Mammary epithelial cell (primary cell): Measurements from ENCODE around the gene RSPH9.

Source experiments
- EZH2 ChIP-seq: IDR thresholded peaks from 2 replicates; pipeline ENCODE4 v1.6.1; 2012; ENCODE audit warnings: low read length, inconsistent platforms, borderline replicate concordance
- TF ChIP-seq, protein P1 (sequence below), 2 donors: IDR thresholded peaks in 1 of 2; conservative IDR thresholded peaks in 1 of 2; 2 replicates each; pipeline ENCODE4 v1.5.1; 2011 to 2012; ENCODE audit warnings: inconsistent platforms in 2 of 2, low read length in 2 of 2, mild to moderate bottlenecking in 2 of 2, control low read depth in 1 of 2, low read depth in 1 of 2; ENCODE audit not compliant: insufficient read depth in 1 of 2; ENCODE audit errors: extremely low read depth in 1 of 2

DNA sequence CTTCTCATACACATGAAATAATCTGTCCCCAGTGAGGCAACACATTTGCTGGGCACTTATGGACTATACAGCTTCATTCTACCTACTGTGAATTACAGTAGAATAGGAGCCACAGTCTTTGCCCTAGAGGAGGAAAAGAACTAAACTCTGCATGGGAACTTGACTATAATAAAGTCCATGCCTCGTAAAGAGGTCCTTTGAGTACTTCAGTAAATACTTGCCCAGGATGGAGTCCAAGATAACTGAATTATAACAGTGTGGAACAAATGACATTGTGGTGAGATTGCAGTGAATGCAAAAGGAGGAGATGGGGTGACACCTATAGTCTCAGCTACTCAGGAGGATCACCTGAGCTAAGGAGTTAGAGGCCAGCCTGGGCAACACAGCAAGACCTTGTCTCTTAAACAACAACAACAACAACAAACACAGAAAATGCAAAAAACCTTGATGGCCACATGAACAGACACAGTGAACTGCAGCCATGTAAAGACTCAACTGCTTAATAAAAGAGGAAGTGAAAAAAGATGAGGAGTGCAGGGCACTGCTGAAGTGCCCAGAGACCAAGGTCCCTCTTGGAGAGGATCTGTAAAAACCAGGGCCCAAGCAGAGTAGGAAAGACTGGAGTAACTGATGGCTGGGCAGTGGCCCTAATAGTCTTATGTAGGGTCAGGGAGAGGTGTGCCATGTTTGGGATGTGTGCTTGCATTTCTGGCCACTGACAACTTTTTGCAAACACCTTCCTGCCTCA, 39.0 kb downstream of the RSPH9 start:
- TF ChIP-seq, protein P1, sequence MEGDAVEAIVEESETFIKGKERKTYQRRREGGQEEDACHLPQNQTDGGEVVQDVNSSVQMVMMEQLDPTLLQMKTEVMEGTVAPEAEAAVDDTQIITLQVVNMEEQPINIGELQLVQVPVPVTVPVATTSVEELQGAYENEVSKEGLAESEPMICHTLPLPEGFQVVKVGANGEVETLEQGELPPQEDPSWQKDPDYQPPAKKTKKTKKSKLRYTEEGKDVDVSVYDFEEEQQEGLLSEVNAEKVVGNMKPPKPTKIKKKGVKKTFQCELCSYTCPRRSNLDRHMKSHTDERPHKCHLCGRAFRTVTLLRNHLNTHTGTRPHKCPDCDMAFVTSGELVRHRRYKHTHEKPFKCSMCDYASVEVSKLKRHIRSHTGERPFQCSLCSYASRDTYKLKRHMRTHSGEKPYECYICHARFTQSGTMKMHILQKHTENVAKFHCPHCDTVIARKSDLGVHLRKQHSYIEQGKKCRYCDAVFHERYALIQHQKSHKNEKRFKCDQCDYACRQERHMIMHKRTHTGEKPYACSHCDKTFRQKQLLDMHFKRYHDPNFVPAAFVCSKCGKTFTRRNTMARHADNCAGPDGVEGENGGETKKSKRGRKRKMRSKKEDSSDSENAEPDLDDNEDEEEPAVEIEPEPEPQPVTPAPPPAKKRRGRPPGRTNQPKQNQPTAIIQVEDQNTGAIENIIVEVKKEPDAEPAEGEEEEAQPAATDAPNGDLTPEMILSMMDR (conservative IDR thresholded peaks at IDR 0.05 in 1 of 2, IDR thresholded peaks at IDR 0.05 in 1 of 2; ENCODE audit: extremely low read depth in 1 of 2, insufficient read depth in 1 of 2, low read depth in 1 of 2, low read length in 2 of 2): no peak
- TF ChIP-seq EZH2: no peak
